ENCODE results near the gene MYO18B. TPM values are rescaled to one million over a fixed set of nuclear protein-coding genes. Genes with fewer than 3 reads are reported as not detected.

The MYO18B gene
- total and polyA plus RNA-seq, 2 donors (not counting 1 experiment from before 2014, with no cell fraction given) = 0.15 TPM; not detected in 1

GRCh38 chr22:25760294-25760693 is 18.3 kb downstream of the MYO18B start:
- peaks cover 0 to 4% (median 0%) of the 10 kb centered on the region in 4 experiments for H3K27me3 ChIP-seq (replicated peaks in 1 of 4; ENCODE audit: control extremely low read depth in 1 of 4, control insufficient read depth in 3 of 4, insufficient read depth in 4 of 4, low read length in 3 of 4)
- no peak overlapping the region for H3K4me3 ChIP-seq (ENCODE audit: control extremely low read depth in 1 of 5, extremely low read depth in 1 of 5, insufficient read depth in 1 of 5, low read depth in 2 of 5, low read length in 4 of 5)
- WGBS (ENCODE audit: insufficient coverage) = no CpG with 5 or more reads among the region's 2 CpGs
- POLR2A ChIA-PET = no interaction called here
- no peaks in the 10 kb centered on the region for H4K20me1 ChIP-seq (ENCODE audit: control insufficient read depth, insufficient read depth, low read length, poor library complexity, severe bottlenecking)
- no peak overlapping the region for H3K4me2 ChIP-seq (replicated peaks; ENCODE audit: low read depth, low read length, poor library complexity, severe bottlenecking)
- H3K36me3 ChIP-seq (replicated peaks in 1 of 2; ENCODE audit: control extremely low read depth in 1 of 2, control insufficient read depth in 1 of 2, extremely low read depth in 1 of 2, insufficient read depth in 2 of 2, low read length in 1 of 2) = no peaks in the 10 kb centered on the region
- intact Hi-C loops (cut with micrococcal nuclease) = no loop called here
- H3K79me2 ChIP-seq (ENCODE audit: control insufficient read depth, insufficient read depth, low read length) = no peaks in the 10 kb centered on the region
- H3K9ac ChIP-seq (ENCODE audit: low read length) = no peak overlapping the region
- Mint-ChIP-seq H3K4me1 (no peaks in the 10 kb centered on the region), H3K4me3 (no peak overlapping the region), H3K27me3 (peaks cover 7% of the 10 kb centered on the region), H3K9me3 (ENCODE audit: insufficient read depth) (no peaks in the 10 kb centered on the region), H3K27ac (no peak overlapping the region)
- H2AFZ ChIP-seq (ENCODE audit: insufficient read depth, low read depth, low read length, poor library complexity, severe bottlenecking) = no peak overlapping the region
- H3K27ac ChIP-seq (ENCODE audit: low read length in 2 of 2) = no peak overlapping the region
- ATAC-seq (ENCODE audit: low read depth) = no peak
- H3K4me1 ChIP-seq (ENCODE audit: control insufficient read depth in 2 of 2, insufficient read depth in 2 of 2, low read length in 2 of 2) = no peaks in the 10 kb centered on the region
- H3K9me3 ChIP-seq (ENCODE audit: control extremely low read depth in 1 of 3, control insufficient read depth in 2 of 3, insufficient read depth in 1 of 3, low read length in 2 of 3) = peaks cover 0 to 8% (median 1%) of the 10 kb centered on the region in 3 donors
- TF ChIP-seq CTCF (IDR thresholded peaks at IDR 0.05) = no peak
- TF ChIP-seq EZH2 (IDR thresholded peaks at IDR 0.05; ENCODE audit: borderline replicate concordance, insufficient read depth, low read depth, low read length, poor library complexity, severe bottlenecking) = no peak
- CTCF ChIA-PET = interaction anchor here (0.6 to 2.2 kb wide), 3 partner anchors 11 to 315 kb away, joined by 3 to 6 read pairs (median 4); no protein-coding TSS in a partner anchor
- DNase-seq = no peak

GRCh38 chr22:25760848-25761595 is 19.0 kb downstream of the MYO18B start:
- WGBS (ENCODE audit: insufficient coverage) = 72% methylated on average over 8 of the region's 15 CpGs
- peaks cover 7% of the 10 kb centered on the region for H3K27me3 Mint-ChIP-seq
- H3K9ac ChIP-seq (ENCODE audit: low read length) = no peak overlapping the region
- ChIA-PET CTCF (interaction anchor here (0.6 to 3.1 kb wide), 4 partner anchors 10 to 316 kb away, joined by 3 to 14 read pairs (median 5); no protein-coding TSS in a partner anchor), POLR2A (no interaction called here)
- H3K4me3 Mint-ChIP-seq = no peak overlapping the region
- no peak overlapping the region for H2AFZ ChIP-seq (ENCODE audit: insufficient read depth, low read depth, low read length, poor library complexity, severe bottlenecking)
- TF ChIP-seq CTCF (IDR thresholded peaks at IDR 0.05) (no peak), EZH2 (IDR thresholded peaks at IDR 0.05; ENCODE audit: borderline replicate concordance, insufficient read depth, low read depth, low read length, poor library complexity, severe bottlenecking) (no peak)
- intact Hi-C loops (cut with micrococcal nuclease) = no loop called here
- no peak overlapping the region for H3K4me3 ChIP-seq (ENCODE audit: control extremely low read depth in 1 of 5, extremely low read depth in 1 of 5, insufficient read depth in 1 of 5, low read depth in 2 of 5, low read length in 4 of 5)
- no peaks in the 10 kb centered on the region for H3K4me1 Mint-ChIP-seq
- no peaks in the 10 kb centered on the region for H3K36me3 ChIP-seq (replicated peaks in 1 of 2; ENCODE audit: control extremely low read depth in 1 of 2, control insufficient read depth in 1 of 2, extremely low read depth in 1 of 2, insufficient read depth in 2 of 2, low read length in 1 of 2)
- peaks cover under 1% of the 10 kb centered on the region for H3K9me3 Mint-ChIP-seq (ENCODE audit: insufficient read depth)
- H3K4me1 ChIP-seq (ENCODE audit: control insufficient read depth in 2 of 2, insufficient read depth in 2 of 2, low read length in 2 of 2) = no peaks in the 10 kb centered on the region
- no peak for ATAC-seq (ENCODE audit: low read depth)
- H3K79me2 ChIP-seq (ENCODE audit: control insufficient read depth, insufficient read depth, low read length) = no peaks in the 10 kb centered on the region
- H3K27me3 ChIP-seq (replicated peaks in 1 of 4; ENCODE audit: control extremely low read depth in 1 of 4, control insufficient read depth in 3 of 4, insufficient read depth in 4 of 4, low read length in 3 of 4) = peaks cover 0 to 7% (median 0%) of the 10 kb centered on the region in 4 experiments
- peaks cover 0 to 13% (median 6%) of the 10 kb centered on the region in 3 donors for H3K9me3 ChIP-seq (ENCODE audit: control extremely low read depth in 1 of 3, control insufficient read depth in 2 of 3, insufficient read depth in 1 of 3, low read length in 2 of 3)
- no peak overlapping the region for H3K27ac Mint-ChIP-seq
- no peak overlapping the region for H3K27ac ChIP-seq (ENCODE audit: low read length in 2 of 2)
- H3K4me2 ChIP-seq (replicated peaks; ENCODE audit: low read depth, low read length, poor library complexity, severe bottlenecking) = no peak overlapping the region
- no peak for DNase-seq
- no peaks in the 10 kb centered on the region for H4K20me1 ChIP-seq (ENCODE audit: control insufficient read depth, insufficient read depth, low read length, poor library complexity, severe bottlenecking)
